Mesothelial cell of epicardium (in vitro differentiated cells): ENCODE measurements around the gene PIM3. TPM values are rescaled to one million over a fixed set of nuclear protein-coding genes. Genes with fewer than 3 reads are reported as not detected.

Source experiments
- DNase-seq, 2 experiments: peaks; one replicate each; pipeline ENCODE4 v3.0.0; 2021; ENCODE audit warnings: low spot score in 2 of 2; ENCODE audit not compliant: unreplicated experiment in 2 of 2
- H3K27ac Mint-ChIP-seq: 2 replicates; pipeline ENCODE4 v1.8.0; 2021; ENCODE audit warnings: mixed read lengths
- H3K27me3 Mint-ChIP-seq: 2 replicates; pipeline ENCODE4 v1.8.0; 2021; ENCODE audit warnings: low read depth, mixed read lengths
- H3K36me3 Mint-ChIP-seq: 2 replicates; pipeline ENCODE4 v1.8.0; 2021; ENCODE audit warnings: mixed read lengths
- H3K4me1 Mint-ChIP-seq: 2 replicates; pipeline ENCODE4 v1.8.0; 2021; ENCODE audit warnings: mixed read lengths
- H3K4me3 Mint-ChIP-seq: 2 replicates; pipeline ENCODE4 v1.8.0; 2021; ENCODE audit warnings: mild to moderate bottlenecking, moderate library complexity, mixed read lengths
- H3K9me3 Mint-ChIP-seq: 2 replicates; pipeline ENCODE4 v1.8.0; 2021; ENCODE audit warnings: mixed read lengths
- total RNA-seq: library from RNA; stranded (reverse); gene quantifications from 3 replicates; pipeline ENCODE4 v1.2.1, GENCODE V29; 2021
- TF ChIP-seq, protein P1 (sequence below): fragments of 200-600 bp; sonication (generic); IDR thresholded peaks from one replicate; pipeline ENCODE4 v1.5.0; 2021; ENCODE audit warnings: antibody characterized with exemption; ENCODE audit not compliant: unreplicated experiment

The PIM3 gene
- total RNA-seq, 1 donor from 2014 or later, result 59.8 TPM

- H3K4me1 Mint-ChIP-seq, result peaks cover 42% of the 10 kb centered on the region
- no peak overlapping the region for H3K4me3 Mint-ChIP-seq
- H3K36me3 Mint-ChIP-seq, result no peaks in the 10 kb centered on the region
- DNase-seq, result no peak
- H3K9me3 Mint-ChIP-seq, result no peaks in the 10 kb centered on the region
- no peaks in the 10 kb centered on the region for H3K27me3 Mint-ChIP-seq
- TF ChIP-seq, protein P1, sequence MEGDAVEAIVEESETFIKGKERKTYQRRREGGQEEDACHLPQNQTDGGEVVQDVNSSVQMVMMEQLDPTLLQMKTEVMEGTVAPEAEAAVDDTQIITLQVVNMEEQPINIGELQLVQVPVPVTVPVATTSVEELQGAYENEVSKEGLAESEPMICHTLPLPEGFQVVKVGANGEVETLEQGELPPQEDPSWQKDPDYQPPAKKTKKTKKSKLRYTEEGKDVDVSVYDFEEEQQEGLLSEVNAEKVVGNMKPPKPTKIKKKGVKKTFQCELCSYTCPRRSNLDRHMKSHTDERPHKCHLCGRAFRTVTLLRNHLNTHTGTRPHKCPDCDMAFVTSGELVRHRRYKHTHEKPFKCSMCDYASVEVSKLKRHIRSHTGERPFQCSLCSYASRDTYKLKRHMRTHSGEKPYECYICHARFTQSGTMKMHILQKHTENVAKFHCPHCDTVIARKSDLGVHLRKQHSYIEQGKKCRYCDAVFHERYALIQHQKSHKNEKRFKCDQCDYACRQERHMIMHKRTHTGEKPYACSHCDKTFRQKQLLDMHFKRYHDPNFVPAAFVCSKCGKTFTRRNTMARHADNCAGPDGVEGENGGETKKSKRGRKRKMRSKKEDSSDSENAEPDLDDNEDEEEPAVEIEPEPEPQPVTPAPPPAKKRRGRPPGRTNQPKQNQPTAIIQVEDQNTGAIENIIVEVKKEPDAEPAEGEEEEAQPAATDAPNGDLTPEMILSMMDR, result no peak
- peak overlapping the region; percentile 87 for H3K27ac Mint-ChIP-seq
Measured at GRCh38 chr22:49955581-49956417, 4.8 kb upstream of the PIM3 start.

- no peaks in the 10 kb centered on the region for H3K36me3 Mint-ChIP-seq
- H3K9me3 Mint-ChIP-seq, result no peaks in the 10 kb centered on the region
- H3K27me3 Mint-ChIP-seq, result no peaks in the 10 kb centered on the region
- no peak overlapping the region for H3K4me3 Mint-ChIP-seq
- H3K27ac Mint-ChIP-seq, result peak overlapping the region; percentile 67
- H3K4me1 Mint-ChIP-seq, result peaks cover 42% of the 10 kb centered on the region
- DNase-seq, result no peak
- TF ChIP-seq, protein P1, result no peak
Measured at GRCh38 chr22:49956418-49956770, 4.2 kb upstream of the PIM3 start.

- TF ChIP-seq, protein P1, result no peak
- Mint-ChIP-seq H3K27ac (peak overlapping the region; percentile 67), H3K4me3 (no peak overlapping the region)
Measured at GRCh38 chr22:49956914-49957825, 3.4 kb upstream of the PIM3 start.

GRCh38 chr22:49957826-49958365, 2.7 kb upstream of the PIM3 start:
- no peak for DNase-seq
- Mint-ChIP-seq H3K9me3 (no peaks in the 10 kb centered on the region), H3K36me3 (no peaks in the 10 kb centered on the region), H3K27me3 (no peaks in the 10 kb centered on the region), H3K27ac (peak overlapping the region; percentile 53), H3K4me1 (peaks cover 34% of the 10 kb centered on the region), H3K4me3 (no peak overlapping the region)
- TF ChIP-seq, protein P1, result no peak

More at GRCh38 chr22:49956914-49957825, 3.4 kb upstream of the PIM3 start:
- Mint-ChIP-seq H3K27me3 (no peaks in the 10 kb centered on the region), H3K36me3 (no peaks in the 10 kb centered on the region), H3K9me3 (no peaks in the 10 kb centered on the region), H3K4me1 (peaks cover 38% of the 10 kb centered on the region)
- DNase-seq, result no peak

GRCh38 chr22:49958366-49958921, 2.1 kb upstream of the PIM3 start:
- DNase-seq, result no peak
- Mint-ChIP-seq H3K4me1 (peaks cover 37% of the 10 kb centered on the region), H3K9me3 (no peaks in the 10 kb centered on the region), H3K27ac (peak overlapping the region; percentile 53), H3K4me3 (peak overlapping the region; percentile 53), H3K27me3 (no peaks in the 10 kb centered on the region), H3K36me3 (no peaks in the 10 kb centered on the region)
- TF ChIP-seq, protein P1, result no peak
